Keratinocyte (primary cell): ENCODE measurements around the gene WTAP.

Source experiments
- CTCF ChIP-seq, 3 experiments: IDR thresholded peaks in 1 of 3; conservative IDR thresholded peaks in 1 of 3; optimal IDR thresholded peaks in 1 of 3; 2 replicates in 2 of 3; 3 replicates in 1 of 3; pipeline versions ENCODE3 to v1.5.1; 2011; ENCODE audit warnings: low read length in 3 of 3, mild to moderate bottlenecking in 3 of 3, moderate library complexity in 2 of 3, control low read depth in 1 of 3, inconsistent platforms in 1 of 3; ENCODE audit not compliant: insufficient read depth in 2 of 3; ENCODE audit errors: extremely low read depth in 1 of 3
- EZH2 ChIP-seq: IDR thresholded peaks from one replicate; pipeline ENCODE4 v1.6.1; 2012; ENCODE audit warnings: inconsistent platforms, mild to moderate bottlenecking, low read length, moderate library complexity

- TF ChIP-seq CTCF (optimal IDR thresholded peaks at IDR 0.05 in 1 of 3, IDR thresholded peaks at IDR 0.05 in 1 of 3, conservative IDR thresholded peaks at IDR 0.05 in 1 of 3; ENCODE audit: extremely low read depth in 1 of 3, insufficient read depth in 2 of 3, low read length in 3 of 3) (no peak), EZH2 (no peak)
Observed at GRCh38 chr6:159680104-159680503, 47.2 kb upstream of the WTAP start.
